Pancreas (tissue), 10 donors: Measurements from ENCODE around the gene NPEPL1. TPM values are rescaled to one million over a fixed set of nuclear protein-coding genes. Genes with fewer than 3 reads are reported as not detected.

Source experiments
- ATAC-seq, 4 donors: fragments of 200-7000 bp; cut with Tn5 transposase; one replicate each; pipeline versions ENCODE4 v1.8.0 to v1.9.1; 2020; ENCODE audit warnings: mild to moderate bottlenecking in 4 of 4, moderate library complexity in 4 of 4
- DNase-seq, 6 donors: peaks; one replicate each; pipeline ENCODE4 v3.0.0-alpha.2; 2020
- FAIRE-seq: peaks from 2 replicates; lab custom pipeline; 2012; peaks lifted over from hg19 to GRCh38; lab: Jason Lieb, UNC
- H3K27ac ChIP-seq, 4 donors: fragments of 200-600 bp; sonication (generic); 1 replicate in 3 of 4; 2 replicates in 1 of 4; pipeline versions ENCODE4 v1.5.0 to v1.8.0; 2020
- H3K27me3 ChIP-seq, 4 donors: fragments of 200-600 bp; one replicate each; pipeline ENCODE4 v1.8.0; 2021
- H3K36me3 ChIP-seq, 3 donors: fragments of 200-600 bp; sonication (generic) in 1 of 3; one replicate each; pipeline versions ENCODE4 v1.5.0 to v1.8.0; 2020 to 2021
- H3K4me1 ChIP-seq, 3 donors: fragments of 200-600 bp; one replicate each; pipeline ENCODE4 v1.8.0; 2021
- H3K4me3 ChIP-seq, 4 donors: fragments of 200-600 bp; sonication (generic) in 2 of 4; one replicate each; pipeline versions ENCODE4 v1.5.0 to v1.8.0; 2020 to 2021
- H3K9me3 ChIP-seq, 4 donors: fragments of 200-600 bp; one replicate each; pipeline ENCODE4 v1.8.0; 2021
- WGBS, 2 donors: extraction: QIAGEN DNeasy Blood & Tissue Kit; methylation state at CpG; one replicate each; pipeline ENCODE4 v1.1.7; 2013; 5-methylcytosine and 5-hydroxymethylcytosine counted together
- intact Hi-C, 3 donors: fragments of 100-400 bp; cut with DNase I; formaldehyde crosslinking; loops; one replicate each; pipeline versions ENCODE4 v1.11.1 to v1.14.2; 2022
- polyA plus RNA-seq, 2 donors: library from polyadenylated mRNA; stranded (reverse); fragments of 200-250 nt; gene quantifications; one replicate each; pipeline ENCODE4 v1.2.3, GENCODE V29; 2013
- total RNA-seq, 6 donors: library from RNA; stranded (reverse); fragmentation: NEBNext Ultra II Directional in 4 of 6; extraction: Animal tissue kit (Norgen Biotek cat#: 25700) in 4 of 6; gene quantifications; one replicate each; pipeline versions ENCODE4 v1.2.1 to v1.2.4, GENCODE V29; 2021 to 2023
- TF ChIP-seq, protein P1 (sequence below), 4 donors: fragments of 200-600 bp; sonication (generic) in 3 of 4; IDR thresholded peaks; one replicate each; pipeline versions ENCODE4 v1.5.0 to v1.8.0; 2021; ENCODE audit warnings: antibody characterized with exemption in 4 of 4
- donor health status: healthy with polysubstance abuse.
- donor health status: DM: no; HTN: no; CAD: no; lungs with moderate emphysema.
- donor health status: DM: no; HTN: no; CAD: no.
- donor health status: control.
- donor health status: control.
- donor health status: Bipolar disorder and iron deficiency.
- donor health status: DM: yes; HTN: yes; CAD: no.
- donor health status: DM: no; HTN: no; CAD: no.
- donor health status: DM: no; HTN: no; CAD: no.
- donor health status: DM: yes; HTN: yes; CAD: no.

The NPEPL1 gene
- total and polyA plus RNA-seq, 8 donors, result 12.4 to 77.8 (median 18.0) TPM

DNA sequence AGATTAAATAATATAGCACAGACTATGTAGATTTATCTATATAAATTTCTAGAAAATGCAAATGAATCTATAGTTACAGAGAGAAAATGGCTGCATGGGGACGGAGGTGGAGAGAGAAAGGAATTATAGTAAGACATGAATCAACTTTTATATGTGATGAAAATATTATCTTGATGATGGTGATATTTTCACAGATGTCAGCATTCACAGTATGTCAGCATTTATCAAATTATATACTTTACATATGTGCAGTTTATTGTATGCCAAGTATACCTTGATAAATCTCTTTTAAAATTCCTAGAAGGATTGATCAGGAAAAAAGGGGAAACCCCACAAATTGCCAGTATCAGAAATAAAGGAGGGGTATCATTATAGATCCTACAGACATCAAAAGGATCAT is 44.6 kb downstream of the NPEPL1 start:
- no peak for FAIRE-seq
- no peak overlapping the region for H3K27ac ChIP-seq
- TF ChIP-seq, protein P1, sequence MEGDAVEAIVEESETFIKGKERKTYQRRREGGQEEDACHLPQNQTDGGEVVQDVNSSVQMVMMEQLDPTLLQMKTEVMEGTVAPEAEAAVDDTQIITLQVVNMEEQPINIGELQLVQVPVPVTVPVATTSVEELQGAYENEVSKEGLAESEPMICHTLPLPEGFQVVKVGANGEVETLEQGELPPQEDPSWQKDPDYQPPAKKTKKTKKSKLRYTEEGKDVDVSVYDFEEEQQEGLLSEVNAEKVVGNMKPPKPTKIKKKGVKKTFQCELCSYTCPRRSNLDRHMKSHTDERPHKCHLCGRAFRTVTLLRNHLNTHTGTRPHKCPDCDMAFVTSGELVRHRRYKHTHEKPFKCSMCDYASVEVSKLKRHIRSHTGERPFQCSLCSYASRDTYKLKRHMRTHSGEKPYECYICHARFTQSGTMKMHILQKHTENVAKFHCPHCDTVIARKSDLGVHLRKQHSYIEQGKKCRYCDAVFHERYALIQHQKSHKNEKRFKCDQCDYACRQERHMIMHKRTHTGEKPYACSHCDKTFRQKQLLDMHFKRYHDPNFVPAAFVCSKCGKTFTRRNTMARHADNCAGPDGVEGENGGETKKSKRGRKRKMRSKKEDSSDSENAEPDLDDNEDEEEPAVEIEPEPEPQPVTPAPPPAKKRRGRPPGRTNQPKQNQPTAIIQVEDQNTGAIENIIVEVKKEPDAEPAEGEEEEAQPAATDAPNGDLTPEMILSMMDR (IDR thresholded peaks at IDR 0.05), result no peak
- no peak for ATAC-seq
- WGBS, 2 donors, result 48 to 76% methylated on average over 1 of the region's 1 CpG
- H3K9me3 ChIP-seq, result no peaks in the 10 kb centered on the region
- H3K4me1 ChIP-seq, result no peaks in the 10 kb centered on the region
- no peak overlapping the region for H3K4me3 ChIP-seq
- no peaks in the 10 kb centered on the region for H3K36me3 ChIP-seq
- DNase-seq, result no peak
- H3K27me3 ChIP-seq, result no peaks in the 10 kb centered on the region
- intact Hi-C loops, result no loop called here

DNA sequence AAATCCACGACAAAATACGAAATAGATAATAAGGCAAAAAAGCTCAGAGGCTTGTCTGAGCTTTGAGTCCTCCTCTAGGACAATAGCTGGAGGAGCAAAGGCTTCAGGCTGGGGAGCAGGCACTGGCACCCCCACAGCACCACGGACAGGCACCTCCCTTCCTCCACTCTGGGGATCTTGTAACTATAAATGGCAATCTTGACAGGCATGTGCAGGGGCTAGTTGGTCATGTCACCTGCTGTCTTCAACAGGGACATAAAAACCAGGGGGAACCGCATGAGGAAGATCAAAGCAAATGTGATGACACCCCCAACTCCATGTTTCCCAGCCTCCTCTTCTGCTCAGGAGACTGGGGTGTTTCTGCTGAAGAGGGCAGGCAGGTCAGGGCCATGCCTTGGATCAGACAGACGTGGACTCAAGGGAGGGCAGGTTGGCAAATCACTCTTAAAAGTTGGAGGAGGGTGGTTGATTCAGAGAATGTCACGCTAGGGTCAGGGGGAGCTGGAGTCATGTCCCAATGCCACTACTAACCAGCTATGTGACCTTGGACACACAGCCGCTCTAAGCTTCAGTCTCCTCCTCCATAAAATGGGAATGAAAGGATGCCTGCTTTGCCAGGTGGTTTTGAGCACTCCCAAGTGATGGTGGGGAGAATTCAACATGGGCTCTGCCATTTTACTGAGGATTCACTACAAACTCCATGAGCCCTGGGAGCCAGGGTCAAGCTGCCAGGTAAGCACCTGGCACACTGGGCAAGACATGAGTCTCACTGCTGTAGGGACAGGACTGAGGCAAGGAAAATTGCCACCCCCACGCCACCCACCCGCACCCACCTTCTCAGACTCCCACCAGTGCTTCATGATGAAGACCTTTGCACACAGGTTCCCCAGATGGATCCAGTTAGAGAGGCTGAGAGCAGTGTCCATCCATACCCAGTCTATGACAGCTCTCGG is 48.0 kb downstream of the NPEPL1 start:
- ATAC-seq (no peak), FAIRE-seq (no peak)
- WGBS, 2 donors, result 57 to 66% methylated on average over 10 of the region's 10 CpGs

DNA sequence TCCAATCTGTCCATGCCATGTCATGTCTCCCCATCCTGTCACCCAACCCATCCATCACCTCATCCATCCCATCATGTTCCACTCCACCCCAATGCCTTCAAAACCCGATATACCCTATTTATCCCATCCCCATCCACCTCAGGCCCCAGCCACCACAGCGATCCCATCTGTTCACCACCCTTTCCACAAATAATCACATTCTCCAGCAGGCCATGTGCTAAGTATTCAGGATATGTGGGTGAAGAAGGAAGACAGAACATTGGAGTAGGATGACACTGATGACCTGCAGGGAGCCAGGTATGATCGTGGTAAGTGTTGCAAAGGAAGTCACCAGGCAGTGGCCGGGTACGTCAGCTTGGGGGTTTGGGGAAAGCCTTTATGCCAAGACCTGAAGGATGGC is 48.8 kb downstream of the NPEPL1 start:
- FAIRE-seq (no peak), ATAC-seq (no peak), DNase-seq (no peak)
- WGBS, 2 donors, result 69 to 77% methylated on average over 5 of the region's 5 CpGs
- H3K27me3 ChIP-seq, result no peaks in the 10 kb centered on the region
- TF ChIP-seq, protein P1 (IDR thresholded peaks at IDR 0.05), result no peak
- H3K36me3 ChIP-seq, result no peaks in the 10 kb centered on the region
- H3K4me3 ChIP-seq, result no peak overlapping the region
- H3K4me1 ChIP-seq, result no peaks in the 10 kb centered on the region
- intact Hi-C loops, result no loop called here
- no peaks in the 10 kb centered on the region for H3K9me3 ChIP-seq
- H3K27ac ChIP-seq, result no peak overlapping the region

More for the DNA sequence above, 48.0 kb downstream of the NPEPL1 start:
- intact Hi-C loops, result no loop called here
- no peaks in the 10 kb centered on the region for H3K27me3 ChIP-seq
- no peaks in the 10 kb centered on the region for H3K9me3 ChIP-seq
- no peaks in the 10 kb centered on the region for H3K36me3 ChIP-seq
- H3K27ac ChIP-seq, result no peak overlapping the region
- no peaks in the 10 kb centered on the region for H3K4me1 ChIP-seq
- TF ChIP-seq, protein P1 (IDR thresholded peaks at IDR 0.05), result no peak
- H3K4me3 ChIP-seq, result no peak overlapping the region
- peak in 2 of 6 donors; percentile 2 to 15 for DNase-seq

DNA sequence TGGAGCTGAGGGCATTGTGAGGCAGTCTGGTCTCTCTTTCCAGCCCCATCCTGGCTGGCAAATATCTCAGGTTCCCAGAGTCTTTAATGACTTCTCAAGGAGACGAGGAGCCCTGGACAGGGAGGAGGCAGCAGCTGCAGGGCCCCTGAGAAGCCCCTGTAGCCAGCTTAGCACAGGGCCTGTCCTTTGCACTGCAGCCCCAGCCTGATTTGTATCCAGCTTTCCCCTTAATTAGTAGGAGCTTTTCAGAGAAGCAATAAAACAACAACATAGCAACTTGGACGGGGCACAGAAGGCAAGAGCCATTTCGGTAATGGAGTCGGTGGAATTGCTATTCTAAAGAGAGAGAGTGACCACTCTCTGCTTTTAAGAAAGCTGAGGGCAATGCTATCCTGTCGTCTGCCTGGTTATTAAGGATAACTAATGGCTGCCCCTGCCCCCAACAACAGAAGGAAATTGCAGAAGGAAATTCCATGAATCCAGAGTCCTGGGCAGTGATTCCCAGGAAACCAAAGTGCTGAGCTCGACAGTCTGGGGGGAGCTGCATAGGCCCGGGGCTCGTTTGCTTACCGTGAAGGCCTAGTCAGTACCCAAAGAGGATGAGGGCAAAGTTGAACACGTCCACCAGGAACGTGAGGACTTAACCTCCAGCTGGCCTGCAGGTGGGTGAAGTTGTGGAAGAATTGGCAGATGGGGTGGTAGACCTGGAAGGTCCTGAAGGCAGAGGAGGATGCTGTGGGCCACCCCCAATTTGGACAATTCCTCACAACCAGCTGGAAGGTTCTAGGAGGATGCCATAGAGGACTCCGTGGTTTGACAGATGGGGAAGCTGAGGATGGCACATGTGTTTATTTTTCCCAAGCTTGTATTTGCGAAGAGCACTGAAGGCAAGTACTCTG is 50.3 kb downstream of the NPEPL1 start:
- Histone ChIP-seq H3K4me3 (no peak overlapping the region), H3K36me3 (no peaks in the 10 kb centered on the region), H3K27ac (no peak overlapping the region), H3K9me3 (no peaks in the 10 kb centered on the region), H3K27me3 (no peaks in the 10 kb centered on the region), H3K4me1 (no peaks in the 10 kb centered on the region)
- TF ChIP-seq, protein P1 (IDR thresholded peaks at IDR 0.05), result no peak
- peak in 1 of 6 donors; percentile 1 for DNase-seq
- FAIRE-seq, result no peak
- intact Hi-C loops, result no loop called here
- ATAC-seq, result no peak
- 39 to 45% methylated on average over 13 of the region's 13 CpGs for WGBS, 2 donors
